Panc1 (cell line): ENCODE results near the gene DIAPH1. TPM values are rescaled to one million over a fixed set of nuclear protein-coding genes. Genes with fewer than 3 reads are reported as not detected.

ENCODE experiments used
- ATAC-seq: fragments of 200-7000 bp; cut with Tn5 transposase; 2 replicates; pipeline ENCODE4 v1.9.1; 2020; ENCODE audit warnings: mild to moderate bottlenecking, moderate library complexity
- BruUV-seq: library from RNA; stranded (reverse); fragments of 400-500 nt; replicated peaks from 2 replicates; lab custom pipeline; 2021; lab: Mats Ljungman, UMichigan
- CTCF ChIA-PET: fragments of 300-600 bp; sonication (Branson Sonifier 250); formaldehyde crosslinking; loops from one replicate; lab custom pipeline; 2022; ENCODE audit warnings: antibody characterized with exemption; lab: Charles Lee
- POLR2A ChIA-PET: fragments of 300-600 bp; sonication (Branson Sonifier 250); formaldehyde crosslinking; loops from one replicate; lab custom pipeline; 2022; ENCODE audit warnings: antibody characterized with exemption; lab: Charles Lee
- DNase-seq: peaks from one replicate; pipeline ENCODE4 v3.0.0-alpha.2; 2010; ENCODE audit warnings: low read depth, low spot score
- H3K27ac ChIP-seq: 2 replicates; pipeline ENCODE4 v1.5.1; 2011; ENCODE audit warnings: mild to moderate bottlenecking, low read length, inconsistent platforms
- H3K27me3 ChIP-seq: fragments of 200-500 bp; sonication (Bioruptor generic); 2 replicates; pipeline ENCODE4 v1.6.0; 2014; ENCODE audit warnings: low read length, inconsistent platforms; ENCODE audit not compliant: control insufficient read depth, insufficient read depth
- H3K36me3 ChIP-seq: fragments of 200-500 bp; sonication (Bioruptor generic); 2 replicates; pipeline ENCODE4 v1.5.1; 2014; ENCODE audit warnings: inconsistent platforms, mild to moderate bottlenecking, low read length, moderate library complexity; ENCODE audit not compliant: control insufficient read depth, insufficient read depth
- H3K4me1 ChIP-seq: 2 replicates; pipeline ENCODE4 v1.5.1; 2011; ENCODE audit warnings: inconsistent platforms, mild to moderate bottlenecking, low read length, moderate library complexity; ENCODE audit not compliant: control insufficient read depth, insufficient read depth
- H3K4me3 ChIP-seq, 2 experiments: 2 replicates each; pipeline ENCODE4 v1.5.1; 2011 to 2012; ENCODE audit warnings: low read depth in 2 of 2, low read length in 2 of 2, mild to moderate bottlenecking in 2 of 2, inconsistent platforms in 1 of 2, moderate library complexity in 1 of 2
- H3K9me3 ChIP-seq: fragments of 200-500 bp; sonication (Bioruptor generic); 2 replicates; pipeline ENCODE4 v1.5.1; 2014; ENCODE audit warnings: low read depth, mild to moderate bottlenecking, inconsistent platforms, low read length, moderate library complexity; ENCODE audit not compliant: control insufficient read depth, insufficient read depth
- CTCF ChIP-seq: fragments of 450-650 bp; IDR thresholded peaks from 2 replicates; pipeline ENCODE4 v1.5.1; 2017; ENCODE audit warnings: mild to moderate bottlenecking
- POLR2AphosphoS5 ChIP-seq: IDR thresholded peaks from 2 replicates; pipeline ENCODE4 v1.6.1; 2012; ENCODE audit warnings: mild to moderate bottlenecking, low read depth, low read length, moderate library complexity
- REST ChIP-seq, 2 experiments: IDR thresholded peaks; 2 replicates each; pipeline ENCODE4 v1.6.1; 2011 to 2012; ENCODE audit warnings: low read depth in 2 of 2, control low read depth in 1 of 2, low read length in 1 of 2, mild to moderate bottlenecking in 1 of 2, moderate library complexity in 1 of 2; ENCODE audit not compliant: insufficient read depth in 1 of 2
- SIN3A ChIP-seq: IDR thresholded peaks from 2 replicates; pipeline ENCODE4 v1.6.1; 2012; ENCODE audit warnings: low read depth, mild to moderate bottlenecking, low read length, moderate library complexity, borderline replicate concordance; ENCODE audit not compliant: insufficient read depth
- TCF7L2 ChIP-seq: IDR thresholded peaks from 2 replicates; pipeline ENCODE4 v1.6.1; 2011; ENCODE audit warnings: mild to moderate bottlenecking, low read depth, low read length, inconsistent platforms
- in situ Hi-C: cut with HindIII; loops from 2 replicates; pipeline ENCODE4 v1.10.0; 2016; ENCODE audit warnings: low sequenced_read_pairs, low pct_unique_long_range_greater_than_20kb
- intact Hi-C: fragments of 100-400 bp; cut with micrococcal nuclease; formaldehyde crosslinking; loops from one replicate; pipeline ENCODE4 v1.10.0; 2022; ENCODE audit not compliant: unreplicated experiment
- total RNA-seq: library from RNA; stranded (reverse); gene quantifications from one replicate; pipeline ENCODE4 v1.2.1, GENCODE V29; 2021; ENCODE audit not compliant: unreplicated experiment

DIAPH1 gene
- total RNA-seq, 1 experiment from 2014 or later = 155 TPM

GRCh38 chr5:141649056-141649688 is 30.4 kb upstream of the DIAPH1 start:
- Histone ChIP-seq H3K9me3 (no peaks in the 10 kb centered on the region), H3K27me3 (no peaks in the 10 kb centered on the region), H3K4me3 (no peak overlapping the region), H3K27ac (no peak overlapping the region), H3K4me1 (no peaks in the 10 kb centered on the region), H3K36me3 (no peaks in the 10 kb centered on the region)
- POLR2A ChIA-PET = no interaction called here
- intact Hi-C loops (no loop called here), in situ Hi-C loops (no loop called here)
- DNase-seq (no peak), ATAC-seq (no peak)
- no peak; the same call in 1 of the 2 replicates for TF ChIP-seq CTCF
- TF ChIP-seq TCF7L2 = no peak
- TF ChIP-seq REST (IDR thresholded peaks at IDR 0.05; ENCODE audit: insufficient read depth in 1 of 2, low read depth in 2 of 2, low read length in 1 of 2) = no peak
- TF ChIP-seq SIN3A = no peak
- no TSS peak for BruUV-seq
- CTCF ChIA-PET = no interaction called here

- Histone ChIP-seq H3K27me3 (no peaks in the 10 kb centered on the region), H3K9me3 (no peaks in the 10 kb centered on the region), H3K4me1 (no peaks in the 10 kb centered on the region), H3K4me3 (no peak overlapping the region), H3K27ac (no peak overlapping the region), H3K36me3 (no peaks in the 10 kb centered on the region)
- CTCF ChIA-PET = no interaction called here
- DNase-seq = no peak
- TF ChIP-seq CTCF = no peak
- TF ChIP-seq TCF7L2 = no peak
- TF ChIP-seq REST (IDR thresholded peaks at IDR 0.05; ENCODE audit: insufficient read depth in 1 of 2, low read depth in 2 of 2, low read length in 1 of 2) = no peak
- no peak for TF ChIP-seq POLR2AphosphoS5
- intact Hi-C loops (no loop called here), in situ Hi-C loops (no loop called here)
- no peak for ATAC-seq
- BruUV-seq = no TSS peak
- POLR2A ChIA-PET = no interaction called here
These were observed 29.1 kb upstream of the DIAPH1 start for GRCh38 chr5:141647851-141648250.
